Measurements from ENCODE around the gene ADAMTS13. TPM values are rescaled to one million over a fixed set of nuclear protein-coding genes. Genes with fewer than 3 reads are reported as not detected.

ADAMTS13 gene
- polyA plus RNA-seq, 1 experiment, result 0.86 TPM

GRCh38 chr9:133377721-133378216 lies 44.4 kb upstream of the ADAMTS13 start:
- Histone ChIP-seq H3K27me3 (ENCODE audit: control insufficient read depth, insufficient read depth, low read length) (no peaks in the 10 kb centered on the region), H3K4me3 (ENCODE audit: low read depth, low read length) (no peak overlapping the region), H3K27ac (ENCODE audit: low read depth, low read length) (no peak overlapping the region), H3K9me3 (ENCODE audit: control insufficient read depth, insufficient read depth, low read length) (peaks cover 6% of the 10 kb centered on the region)
- ChIA-PET POLR2A (interaction anchor here (1.0 to 1.1 kb wide), 2 partner anchors 30 to 82 kb away, joined by 3 to 4 read pairs; partner anchors contain the start of genes CACFD1, MED22 and RPL7A), CTCF (interaction anchor here (0.9 to 1.7 kb wide), 3 partner anchors 17 to 60 kb away, joined by 3 to 4 read pairs (median 4); no protein-coding TSS in a partner anchor)
- no peak for DNase-seq (ENCODE audit: low read depth, low spot score)
- TF ChIP-seq CTCF (IDR thresholded peaks at IDR 0.05; ENCODE audit: low read depth, low read length), result no peak

GRCh38 chr9:133378408-133378962 lies 43.7 kb upstream of the ADAMTS13 start:
- CTCF ChIA-PET, result interaction anchor here (1.2 kb wide), 1 partner anchor 108 kb away, joined by 4 read pairs; no protein-coding TSS in a partner anchor
- H3K4me3 ChIP-seq (ENCODE audit: low read depth, low read length), result no peak overlapping the region
- DNase-seq (ENCODE audit: low read depth, low spot score), result no peak
- TF ChIP-seq CTCF (IDR thresholded peaks at IDR 0.05; ENCODE audit: low read depth, low read length), result no peak
- H3K27me3 ChIP-seq (ENCODE audit: control insufficient read depth, insufficient read depth, low read length), result no peaks in the 10 kb centered on the region
- POLR2A ChIA-PET, result interaction anchor here (1.1 kb wide), 1 partner anchor 81 kb away, joined by 4 read pairs; the partner anchor contains the start of gene CACFD1
- no peak overlapping the region for H3K27ac ChIP-seq (ENCODE audit: low read depth, low read length)
- H3K9me3 ChIP-seq (ENCODE audit: control insufficient read depth, insufficient read depth, low read length), result peaks cover 6% of the 10 kb centered on the region

- Histone ChIP-seq H3K4me3 (ENCODE audit: low read depth, low read length) (no peak overlapping the region), H3K27me3 (ENCODE audit: control insufficient read depth, insufficient read depth, low read length) (no peaks in the 10 kb centered on the region), H3K9me3 (ENCODE audit: control insufficient read depth, insufficient read depth, low read length) (peaks cover 6% of the 10 kb centered on the region), H3K27ac (ENCODE audit: low read depth, low read length) (no peak overlapping the region)
- POLR2A ChIA-PET, result no interaction called here
- TF ChIP-seq CTCF (IDR thresholded peaks at IDR 0.05; ENCODE audit: low read depth, low read length), result no peak
- no peak for DNase-seq (ENCODE audit: low read depth, low spot score)
- CTCF ChIA-PET, result interaction anchor here (1.2 kb wide), 1 partner anchor 108 kb away, joined by 4 read pairs; no protein-coding TSS in a partner anchor
Measured at GRCh38 chr9:133379153-133380086, 42.7 kb upstream of the ADAMTS13 start.

GRCh38 chr9:133380734-133381133 lies 41.4 kb upstream of the ADAMTS13 start:
- H3K4me3 ChIP-seq (ENCODE audit: low read depth, low read length), result no peak overlapping the region
- no peaks in the 10 kb centered on the region for H3K27me3 ChIP-seq (ENCODE audit: control insufficient read depth, insufficient read depth, low read length)
- peaks cover 6% of the 10 kb centered on the region for H3K9me3 ChIP-seq (ENCODE audit: control insufficient read depth, insufficient read depth, low read length)
- CTCF ChIA-PET, result no interaction called here
- H3K27ac ChIP-seq (ENCODE audit: low read depth, low read length), result no peak overlapping the region
- POLR2A ChIA-PET, result interaction anchor here (0.7 kb wide), 1 partner anchor 19 kb away, joined by 3 read pairs; no protein-coding TSS in a partner anchor
- DNase-seq (ENCODE audit: low read depth, low spot score), result no peak
- TF ChIP-seq CTCF (IDR thresholded peaks at IDR 0.05; ENCODE audit: low read depth, low read length), result no peak
